B cell (primary cell): ENCODE results near the gene EGFR.

ENCODE experiments used
- EZH2 ChIP-seq: IDR thresholded peaks from 2 replicates; pipeline ENCODE4 v1.6.1; 2012; ENCODE audit warnings: borderline replicate concordance, low read depth, mild to moderate bottlenecking, moderate library complexity, low read length; ENCODE audit not compliant: insufficient read depth, poor library complexity, severe bottlenecking
- TF ChIP-seq, protein P1 (sequence below): fragments of 200-600 bp; IDR thresholded peaks from one replicate; pipeline ENCODE4 v1.8.0; 2022; ENCODE audit warnings: antibody characterized with exemption, mild to moderate bottlenecking

DNA sequence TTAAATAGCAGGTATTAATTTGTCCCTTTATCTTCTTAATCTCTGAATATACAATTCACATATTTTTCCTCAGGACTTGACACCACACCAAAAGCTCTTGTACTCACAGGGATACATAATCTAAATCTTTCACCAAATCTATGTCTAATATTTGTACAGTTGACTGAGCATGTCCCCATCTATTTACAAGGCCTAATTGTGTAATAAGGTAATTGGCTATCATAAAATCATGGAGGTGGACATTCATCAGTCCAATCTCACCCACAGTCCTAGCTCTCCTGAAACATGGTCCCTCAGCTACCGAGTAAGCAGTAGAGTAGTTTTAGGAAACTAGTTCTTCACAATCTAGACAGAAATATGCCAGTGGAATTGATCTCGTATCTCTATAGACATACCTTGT, 30.3 kb upstream of the EGFR start:
- TF ChIP-seq, protein P1, sequence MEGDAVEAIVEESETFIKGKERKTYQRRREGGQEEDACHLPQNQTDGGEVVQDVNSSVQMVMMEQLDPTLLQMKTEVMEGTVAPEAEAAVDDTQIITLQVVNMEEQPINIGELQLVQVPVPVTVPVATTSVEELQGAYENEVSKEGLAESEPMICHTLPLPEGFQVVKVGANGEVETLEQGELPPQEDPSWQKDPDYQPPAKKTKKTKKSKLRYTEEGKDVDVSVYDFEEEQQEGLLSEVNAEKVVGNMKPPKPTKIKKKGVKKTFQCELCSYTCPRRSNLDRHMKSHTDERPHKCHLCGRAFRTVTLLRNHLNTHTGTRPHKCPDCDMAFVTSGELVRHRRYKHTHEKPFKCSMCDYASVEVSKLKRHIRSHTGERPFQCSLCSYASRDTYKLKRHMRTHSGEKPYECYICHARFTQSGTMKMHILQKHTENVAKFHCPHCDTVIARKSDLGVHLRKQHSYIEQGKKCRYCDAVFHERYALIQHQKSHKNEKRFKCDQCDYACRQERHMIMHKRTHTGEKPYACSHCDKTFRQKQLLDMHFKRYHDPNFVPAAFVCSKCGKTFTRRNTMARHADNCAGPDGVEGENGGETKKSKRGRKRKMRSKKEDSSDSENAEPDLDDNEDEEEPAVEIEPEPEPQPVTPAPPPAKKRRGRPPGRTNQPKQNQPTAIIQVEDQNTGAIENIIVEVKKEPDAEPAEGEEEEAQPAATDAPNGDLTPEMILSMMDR, result no peak
- TF ChIP-seq EZH2, result no peak
